ENCODE results near the gene STRADB. TPM values are rescaled to one million over a fixed set of nuclear protein-coding genes. Genes with fewer than 3 reads are reported as not detected.

The STRADB gene
- total and polyA plus RNA-seq, 8 donors = 8.1 to 19.1 (median 11.7) TPM

- no peak for ATAC-seq
- Histone ChIP-seq H3K27me3 (no peaks in the 10 kb centered on the region), H3K4me1 (peaks cover 10 to 17% (median 14%) of the 10 kb centered on the region in 3 donors), H3K9me3 (no peaks in the 10 kb centered on the region), H3K36me3 (no peaks in the 10 kb centered on the region), H3K27ac (peak overlapping the region in 1 of 4 donors; percentile 92), H3K4me3 (peak overlapping the region in 3 of 4 donors; percentile 74 to 83 (median 81))
- TF ChIP-seq CTCF (IDR thresholded peaks at IDR 0.05) = no peak
- intact Hi-C loops (cut with DNase I) = loop anchor here in 1 of 3 donors (10.0 kb wide), 1 partner anchor 48 kb away; no protein-coding TSS in a partner anchor
- 53 to 59% methylated on average over 6 of the region's 6 CpGs for WGBS, 2 donors
- DNase-seq = no peak
- FAIRE-seq = no peak
Measured at GRCh38 chr2:201452922-201453643, 1.5 kb downstream of the STRADB start.

GRCh38 chr2:201458381-201458780 is 6.8 kb downstream of the STRADB start:
- intact Hi-C loops (cut with DNase I) = loop anchor here in 1 of 3 donors (10.0 kb wide), 1 partner anchor 54 kb away; no protein-coding TSS in a partner anchor
- ATAC-seq (no peak), DNase-seq (no peak), FAIRE-seq (peak; percentile 49)
- H3K27ac ChIP-seq = no peak overlapping the region
- H3K4me3 ChIP-seq = no peak overlapping the region
- no peaks in the 10 kb centered on the region for H3K27me3 ChIP-seq
- H3K4me1 ChIP-seq = peaks cover 0 to 2% (median under 1%) of the 10 kb centered on the region in 3 donors
- no peak for TF ChIP-seq CTCF (IDR thresholded peaks at IDR 0.05)
- H3K36me3 ChIP-seq = peaks cover 0 to 20% (median 0%) of the 10 kb centered on the region in 3 donors
- no peaks in the 10 kb centered on the region for H3K9me3 ChIP-seq

GRCh38 chr2:201460532-201460931 is 9.0 kb downstream of the STRADB start:
- intact Hi-C loops (cut with DNase I) = no loop called here
- Histone ChIP-seq H3K9me3 (no peaks in the 10 kb centered on the region), H3K27me3 (no peaks in the 10 kb centered on the region), H3K4me3 (no peak overlapping the region), H3K36me3 (peaks cover 0 to 24% (median 0%) of the 10 kb centered on the region in 3 donors), H3K27ac (no peak overlapping the region), H3K4me1 (no peaks in the 10 kb centered on the region)
- WGBS, 2 donors = 100% methylated on average over 1 of the region's 1 CpG
- DNase-seq (no peak), ATAC-seq (no peak), FAIRE-seq (no peak)
- TF ChIP-seq CTCF (IDR thresholded peaks at IDR 0.05) = no peak

GRCh38 chr2:201464547-201464946 is 13.0 kb downstream of the STRADB start:
- WGBS, 2 donors = 90 to 100% methylated on average over 1 of the region's 1 CpG
- no peak for ATAC-seq

More at GRCh38 chr2:201464547-201464946, 13.0 kb downstream of the STRADB start:
- H3K4me1 ChIP-seq = peaks cover 0 to 16% (median 0%) of the 10 kb centered on the region in 3 donors
- H3K4me3 ChIP-seq = no peak overlapping the region
- H3K27me3 ChIP-seq = no peaks in the 10 kb centered on the region
- DNase-seq = no peak
- no peak overlapping the region for H3K27ac ChIP-seq
- H3K36me3 ChIP-seq = peaks cover 0 to 25% (median 0%) of the 10 kb centered on the region in 3 donors
- no peak for TF ChIP-seq CTCF (IDR thresholded peaks at IDR 0.05)
- FAIRE-seq = no peak
- H3K9me3 ChIP-seq = no peaks in the 10 kb centered on the region
- intact Hi-C loops (cut with DNase I) = no loop called here
